ENCODE data around the gene GPRIN2.

GPRIN2 gene

DNA sequence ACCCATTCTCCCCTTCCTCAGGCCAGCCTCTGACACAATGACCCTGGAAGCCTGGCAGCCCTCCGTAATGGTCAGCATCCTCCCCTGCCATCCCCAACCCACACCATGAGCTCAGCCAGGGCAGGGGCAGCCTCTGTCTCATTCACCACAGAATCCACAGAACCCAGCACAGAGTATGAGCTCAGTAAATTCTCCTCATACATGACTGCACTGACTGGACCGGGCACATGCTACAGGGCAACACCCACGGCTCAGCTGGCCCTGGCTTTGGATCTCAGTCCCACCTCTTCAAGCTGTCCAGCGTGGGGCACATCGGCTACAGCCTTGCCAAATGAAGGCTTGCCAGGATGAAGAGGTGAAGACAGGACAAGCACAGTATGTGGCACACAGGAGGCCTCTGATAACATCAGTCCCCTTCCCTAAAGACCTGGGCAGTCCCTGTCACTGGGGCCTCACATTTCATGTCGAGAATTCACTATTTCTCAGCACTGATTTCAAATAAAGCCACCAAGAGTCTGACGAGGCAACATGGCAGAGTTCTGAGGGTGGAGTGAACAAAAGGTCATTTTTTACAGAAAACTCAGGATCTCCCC, 7.9 kb downstream of the GPRIN2 start:
- no peak for DNase-seq

DNA sequence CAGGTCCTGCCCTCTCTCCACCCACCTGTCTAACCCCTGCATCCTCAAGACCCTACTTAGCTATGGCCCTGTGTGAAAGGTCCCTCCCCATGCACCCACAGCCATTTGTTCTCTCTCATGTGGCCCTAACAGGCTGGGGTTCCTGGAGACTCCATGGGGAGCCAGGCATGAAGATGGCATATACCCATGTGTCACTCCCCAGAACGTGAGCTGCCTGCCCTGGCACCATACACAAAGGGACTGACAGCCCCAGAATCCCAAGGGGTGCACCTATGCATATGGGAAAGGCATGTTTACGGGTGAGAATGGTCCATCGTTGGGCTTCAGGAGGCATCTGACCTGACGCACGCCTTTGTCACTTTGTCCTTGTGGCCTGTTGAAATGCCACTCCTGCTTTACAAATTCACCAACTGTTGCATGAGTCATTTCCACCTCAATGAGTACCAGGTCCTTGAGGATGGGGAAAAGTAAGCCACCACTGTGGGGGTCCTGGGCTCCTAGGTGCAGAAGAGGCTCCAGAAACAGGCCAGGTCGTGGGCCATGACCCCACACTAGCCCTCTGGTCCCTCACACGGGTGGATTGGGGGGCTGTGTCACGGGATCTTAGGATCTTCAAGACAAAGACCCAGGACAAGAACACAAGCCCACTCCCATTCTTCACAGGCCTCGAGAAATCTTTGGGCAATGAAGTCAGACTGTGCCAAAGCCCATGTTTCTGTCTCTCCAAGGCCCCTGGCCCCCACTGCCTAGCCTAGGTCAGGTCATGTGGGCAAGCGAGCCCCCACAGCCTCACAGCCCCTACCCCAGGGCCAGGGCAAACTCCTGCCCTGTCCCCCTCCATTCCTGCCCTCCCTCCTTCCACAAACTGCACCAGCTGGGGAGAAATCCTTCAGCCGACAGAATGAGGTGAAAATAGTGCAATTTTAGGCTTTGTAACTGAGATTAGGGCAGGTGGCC, 8.6 kb downstream of the GPRIN2 start:
- no peak for DNase-seq

DNA sequence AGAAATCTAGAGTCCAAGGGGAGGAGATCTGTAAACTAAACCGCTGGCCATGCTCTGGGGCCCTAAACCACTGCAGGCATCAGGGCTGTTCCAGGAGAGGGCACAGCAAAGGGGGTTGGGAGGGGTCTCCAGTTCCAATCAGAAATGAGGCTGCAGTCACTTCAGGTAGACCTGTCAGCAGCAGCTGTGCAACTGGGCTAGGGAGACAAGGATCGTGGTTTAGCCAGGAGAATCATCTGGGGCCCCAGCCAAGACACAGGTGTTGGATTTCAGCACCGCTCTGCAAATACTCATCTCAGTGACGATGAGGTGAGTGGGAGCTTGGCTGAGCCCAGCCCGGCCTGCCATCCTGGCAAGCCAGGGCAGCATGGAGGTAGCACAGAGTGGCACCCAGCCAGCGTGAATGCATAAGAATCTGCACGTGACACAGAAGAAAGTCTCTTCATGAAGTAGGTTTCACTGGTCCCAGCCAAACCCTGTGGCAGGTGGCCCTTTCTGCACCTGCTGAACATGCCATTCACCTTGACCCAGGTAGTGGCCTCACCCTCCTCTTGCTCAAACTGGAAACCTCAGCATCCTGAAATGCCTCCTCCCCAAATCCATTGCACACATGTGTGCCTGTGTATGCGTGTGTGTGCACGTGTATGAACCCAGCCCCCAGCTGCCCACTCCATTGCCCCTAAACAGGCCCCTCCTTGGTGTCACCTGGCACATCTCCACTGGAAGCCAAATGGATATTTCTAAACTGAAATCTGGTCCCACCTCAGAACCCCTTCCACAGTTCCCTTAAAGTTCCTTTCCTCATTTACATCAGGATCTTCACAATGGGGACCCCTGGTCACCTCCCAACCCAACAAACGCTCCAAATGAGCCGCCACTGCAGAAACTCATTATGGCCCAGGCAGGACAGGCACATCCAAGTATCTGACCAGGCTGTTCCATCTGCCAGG, 9.6 kb downstream of the GPRIN2 start:
- no peak for DNase-seq

- DNase-seq = no peak
Measured at GRCh38 chr10:46545861-46546590, 10.4 kb downstream of the GPRIN2 start.

GRCh38 chr10:46544989-46545791, 11.3 kb downstream of the GPRIN2 start:
- DNase-seq = peak; percentile 28 to 58

GRCh38 chr10:46543466-46544377, 12.7 kb downstream of the GPRIN2 start:
- no peak for DNase-seq

DNA sequence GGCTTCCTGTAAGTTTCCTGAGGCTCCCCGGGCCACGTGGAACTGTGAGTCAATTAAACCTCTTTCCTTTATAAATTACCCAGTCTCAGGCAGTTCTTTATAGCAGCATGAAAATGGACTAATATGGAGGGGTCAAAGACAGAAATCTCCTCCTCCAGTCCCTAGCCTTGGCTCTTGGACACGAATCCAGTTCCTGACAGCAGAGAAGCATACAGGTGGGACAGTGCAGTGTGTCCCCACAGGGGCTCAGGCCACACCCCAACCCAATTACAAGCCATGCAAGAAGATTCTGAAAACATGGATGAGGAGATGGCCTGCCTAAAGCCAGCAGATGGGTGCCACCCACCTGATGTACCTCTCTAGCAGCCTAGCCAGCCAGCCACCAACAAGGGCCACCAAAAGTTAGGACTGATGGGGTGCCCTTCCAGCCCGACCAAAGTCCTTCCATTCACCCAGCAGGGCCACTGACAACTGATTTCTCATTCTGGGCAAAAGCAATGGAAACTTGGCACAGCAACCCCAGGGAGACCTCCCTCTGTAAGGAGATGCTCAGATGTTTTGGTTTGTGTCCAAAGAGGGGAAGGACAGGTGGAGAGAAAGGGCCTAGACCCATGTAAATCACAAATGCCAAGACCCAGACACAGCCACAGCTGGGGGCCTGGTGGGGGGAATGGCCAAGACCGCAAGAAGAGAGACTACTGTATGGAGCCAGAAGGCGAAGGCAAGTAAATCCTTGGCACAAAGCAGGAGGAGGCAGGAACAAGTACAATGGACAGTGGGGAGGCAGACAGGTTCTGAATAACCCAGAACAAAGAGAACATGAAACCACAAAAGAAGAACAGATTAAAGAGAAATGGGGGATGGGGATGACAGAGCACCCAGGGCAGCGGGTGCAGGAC, 13.6 kb downstream of the GPRIN2 start:
- no peak for DNase-seq

DNA sequence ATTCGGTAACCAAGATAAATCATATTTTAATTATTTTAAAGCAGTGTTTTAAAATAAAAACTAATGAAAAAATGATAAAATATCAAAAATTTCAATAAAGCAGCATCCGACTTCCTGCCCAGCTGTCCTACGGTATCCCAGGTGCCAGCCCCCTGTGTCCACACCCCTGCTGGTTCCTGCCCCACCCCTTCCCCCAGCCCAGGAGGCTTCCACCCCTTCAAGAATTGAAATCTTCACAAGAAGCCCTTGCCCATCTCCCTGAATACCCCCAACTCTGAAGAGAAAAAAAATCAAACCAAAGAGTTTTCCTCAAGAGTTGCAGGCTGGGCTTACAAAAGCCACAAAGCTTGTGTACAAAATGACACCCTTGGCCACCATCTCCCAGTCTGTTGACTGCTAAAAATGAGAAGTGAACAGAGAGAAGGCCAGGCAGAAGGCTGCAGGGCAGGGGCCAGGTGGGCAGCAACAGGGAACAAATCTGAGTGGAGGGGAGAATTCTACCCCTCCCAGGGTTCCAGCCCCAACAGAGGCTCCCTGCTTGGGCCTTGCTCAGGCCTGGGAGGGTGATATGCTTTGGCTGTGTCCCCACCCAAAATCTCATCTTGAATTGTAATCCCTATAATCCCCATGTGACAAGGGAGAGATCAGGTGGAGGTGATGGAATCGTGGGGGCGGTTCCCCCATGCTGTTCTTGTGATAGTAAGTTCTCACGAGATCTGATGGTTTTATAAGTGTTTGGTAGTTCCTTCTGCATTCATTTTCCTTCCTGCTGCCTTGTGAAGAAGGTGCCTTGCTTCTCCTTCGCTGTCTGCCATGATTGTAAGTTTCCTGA, 14.5 kb downstream of the GPRIN2 start:
- DNase-seq = no peak

GRCh38 chr10:46541017-46541661, 15.3 kb downstream of the GPRIN2 start:
- no peak for DNase-seq

DNA sequence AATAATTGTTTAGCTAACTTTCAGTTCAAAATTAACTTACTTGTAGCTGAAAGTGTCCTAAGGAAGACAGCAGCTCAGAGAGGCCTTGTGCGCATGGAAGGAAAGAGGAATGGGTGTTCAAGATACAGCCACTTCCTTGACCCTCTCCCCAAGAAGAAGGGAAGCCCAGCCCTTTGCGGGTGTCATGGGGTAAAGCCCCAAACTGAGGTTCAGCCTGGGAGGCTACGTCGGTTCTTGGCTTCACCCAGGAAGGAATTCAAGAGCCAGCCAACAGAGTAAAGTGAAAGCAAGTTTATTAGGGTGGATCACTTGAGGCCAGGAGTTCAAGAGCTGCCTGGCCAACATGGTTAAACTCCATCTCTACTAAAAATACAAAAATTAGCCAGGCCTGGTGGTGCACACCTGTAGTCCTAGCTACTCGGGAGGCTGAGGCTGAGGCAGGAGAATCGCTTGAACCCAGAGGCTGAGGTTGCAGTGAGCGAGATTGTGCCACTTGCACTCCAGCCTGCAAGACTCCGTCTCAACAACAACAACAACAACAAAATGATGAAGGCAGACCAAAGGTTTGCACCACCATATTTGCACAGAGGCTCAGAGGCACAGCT, 15.9 kb downstream of the GPRIN2 start:
- DNase-seq = no peak

GRCh38 chr10:46539596-46540411, 16.7 kb downstream of the GPRIN2 start:
- DNase-seq = no peak

DNA sequence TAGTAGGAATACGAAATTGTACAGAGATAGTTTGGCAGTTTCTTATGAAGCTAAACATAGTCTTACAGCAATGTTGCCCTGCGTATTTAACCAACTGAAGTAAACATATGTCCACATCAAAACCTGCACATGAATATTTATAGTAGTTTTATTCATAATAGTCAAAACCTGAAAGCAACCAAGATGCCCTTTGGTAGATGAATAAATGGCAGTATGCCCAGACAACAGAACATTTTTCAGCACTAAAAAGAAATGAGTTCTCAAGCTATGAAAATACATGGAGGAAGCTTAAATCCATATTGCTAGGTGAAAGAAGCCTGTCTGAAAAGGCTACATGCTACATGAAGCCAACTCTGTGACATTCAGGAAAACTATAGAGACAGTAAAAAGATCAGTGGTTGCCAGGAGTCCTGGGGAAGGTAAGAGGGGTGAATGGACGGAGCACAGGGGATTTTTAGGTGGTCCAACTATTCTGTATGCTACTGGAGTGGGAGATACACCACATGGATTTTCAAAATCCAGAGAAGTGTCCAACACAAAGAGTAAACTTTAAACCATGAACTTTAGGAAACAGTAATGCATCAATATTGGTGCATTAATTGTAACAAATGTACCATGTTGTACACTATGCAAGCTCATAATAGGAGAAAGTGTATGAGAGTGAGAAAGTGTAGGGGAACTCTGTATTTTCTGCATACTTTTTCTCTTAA, 17.6 kb downstream of the GPRIN2 start:
- DNase-seq = no peak

DNA sequence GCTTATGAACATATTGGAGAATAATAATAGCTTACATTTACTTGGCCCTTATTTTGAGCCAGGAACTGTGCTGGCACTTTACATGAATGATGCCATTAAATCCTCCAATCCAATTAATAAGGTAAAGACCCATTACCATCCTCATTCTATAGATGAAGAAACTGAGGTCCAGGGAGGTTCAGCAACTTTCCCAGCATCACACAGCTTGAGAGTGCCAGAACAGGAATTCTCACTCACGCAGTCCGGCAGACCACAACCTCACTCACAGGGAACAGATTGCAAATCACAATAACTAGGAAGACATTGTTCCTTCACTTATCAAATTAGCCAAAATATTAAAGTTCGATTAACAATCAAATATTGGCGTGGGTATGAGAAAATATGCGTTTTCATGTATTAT, 18.3 kb downstream of the GPRIN2 start:
- no peak for DNase-seq

DNA sequence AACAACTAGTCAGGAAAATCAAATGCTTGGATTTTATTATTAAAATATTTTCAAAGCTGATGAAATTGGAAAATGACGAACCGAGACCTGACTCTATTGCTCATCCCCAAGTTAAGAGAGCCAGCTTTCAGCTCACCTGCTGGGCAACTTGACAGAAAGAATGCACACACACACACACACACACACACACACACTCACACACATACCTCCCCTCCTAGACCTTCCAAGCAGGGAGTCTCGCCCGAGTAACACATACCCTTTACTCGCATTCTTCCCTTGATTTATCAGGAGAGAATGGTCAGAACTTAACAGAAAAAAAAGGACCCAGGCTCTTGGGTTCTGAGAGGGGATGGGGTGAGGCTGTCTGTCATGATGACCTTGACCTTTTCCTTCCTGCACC, 19.1 kb downstream of the GPRIN2 start:
- DNase-seq = no peak

- no peak for DNase-seq
Measured at GRCh38 chr10:46536781-46537180, 19.7 kb downstream of the GPRIN2 start.

- no peak for DNase-seq
Measured at GRCh38 chr10:46536171-46536570, 20.3 kb downstream of the GPRIN2 start.

All from inflammatory macrophage (primary cell).